Fibroblast of the conjunctiva (primary cell): ENCODE measurements around the gene DBN1.

ENCODE experiments used
- DNase-seq: peaks from one replicate; pipeline ENCODE4 v3.0.0-alpha.2; 2010; ENCODE audit warnings: low read depth

DBN1 gene

GRCh38 chr5:177472460-177473442, 683 bp downstream of the DBN1 start:
- DNase-seq, result no peak

DNA sequence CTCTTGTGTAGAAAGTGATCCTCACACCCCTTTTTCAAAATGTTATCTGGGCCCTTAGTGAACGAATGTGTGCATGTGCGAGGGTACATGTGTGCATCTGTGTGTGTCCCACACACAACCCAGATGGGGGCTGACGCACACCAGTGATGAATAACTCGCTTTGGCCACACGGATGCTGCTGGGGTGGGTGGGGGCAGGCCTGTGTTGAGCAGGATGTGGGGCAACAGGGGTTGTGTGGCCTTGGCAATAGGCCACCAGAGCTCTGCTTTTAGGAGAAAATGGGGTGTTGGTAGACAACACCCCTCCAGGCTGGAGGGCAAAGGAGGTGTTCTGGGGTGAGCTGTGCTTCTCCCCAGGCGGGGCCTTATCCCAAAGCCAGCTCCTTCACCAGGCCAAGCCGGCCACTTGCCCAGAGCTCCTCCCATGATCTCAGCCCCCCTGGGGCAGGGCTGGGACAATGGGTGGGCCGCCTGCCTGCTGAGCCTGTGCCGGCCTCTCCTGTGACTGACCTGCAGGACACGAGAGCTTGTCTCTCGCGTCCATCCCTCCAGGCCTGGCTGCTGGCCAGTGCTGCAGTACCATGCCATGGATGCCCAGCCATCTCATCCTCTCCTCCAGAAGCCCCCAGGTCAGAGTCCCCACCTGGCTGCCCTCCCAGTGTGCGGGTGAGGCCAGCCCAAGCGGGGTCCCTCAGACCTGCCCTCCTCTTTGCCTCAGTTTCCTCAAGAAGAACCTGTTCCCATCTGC, 1.7 kb downstream of the DBN1 start:
- no peak for DNase-seq

DNA sequence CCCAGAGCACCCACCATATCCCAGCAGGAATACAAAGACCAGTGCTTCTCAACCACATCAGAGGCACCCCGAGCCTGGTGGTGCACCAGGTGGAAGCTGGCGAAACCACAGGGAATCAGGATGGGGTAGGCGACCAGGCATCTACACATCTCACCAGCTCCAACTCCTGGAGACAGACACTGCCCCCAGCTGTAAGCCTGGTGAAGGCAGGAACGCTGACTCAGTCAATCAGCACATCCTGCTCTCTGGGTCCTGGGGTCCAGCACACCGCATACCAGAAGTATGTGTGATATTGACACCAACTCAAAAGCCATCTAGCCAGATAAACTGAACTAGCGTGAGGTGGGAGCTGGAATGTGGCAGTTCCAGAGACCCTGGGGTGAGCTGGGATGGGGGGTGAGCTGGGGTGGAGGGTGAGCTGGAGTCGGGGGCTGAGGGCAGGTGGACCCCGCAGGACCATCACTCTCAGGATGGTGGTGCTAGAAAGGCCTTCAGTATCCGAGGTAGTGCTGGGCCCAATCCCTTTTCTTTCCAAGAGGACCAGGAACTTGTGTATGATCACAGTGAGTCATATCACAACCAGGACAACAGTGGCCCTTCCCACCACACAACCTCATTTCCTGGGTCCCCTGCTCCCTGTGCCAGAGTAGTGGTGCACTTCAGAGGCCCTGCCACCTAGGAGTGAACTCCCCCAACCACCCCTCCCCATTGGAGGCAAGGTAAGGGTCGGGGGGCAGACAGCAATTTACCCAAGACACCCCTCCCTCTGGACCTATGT, 2.5 kb downstream of the DBN1 start:
- no peak for DNase-seq

GRCh38 chr5:177469750-177470525, 3.5 kb downstream of the DBN1 start:
- no peak for DNase-seq

DNA sequence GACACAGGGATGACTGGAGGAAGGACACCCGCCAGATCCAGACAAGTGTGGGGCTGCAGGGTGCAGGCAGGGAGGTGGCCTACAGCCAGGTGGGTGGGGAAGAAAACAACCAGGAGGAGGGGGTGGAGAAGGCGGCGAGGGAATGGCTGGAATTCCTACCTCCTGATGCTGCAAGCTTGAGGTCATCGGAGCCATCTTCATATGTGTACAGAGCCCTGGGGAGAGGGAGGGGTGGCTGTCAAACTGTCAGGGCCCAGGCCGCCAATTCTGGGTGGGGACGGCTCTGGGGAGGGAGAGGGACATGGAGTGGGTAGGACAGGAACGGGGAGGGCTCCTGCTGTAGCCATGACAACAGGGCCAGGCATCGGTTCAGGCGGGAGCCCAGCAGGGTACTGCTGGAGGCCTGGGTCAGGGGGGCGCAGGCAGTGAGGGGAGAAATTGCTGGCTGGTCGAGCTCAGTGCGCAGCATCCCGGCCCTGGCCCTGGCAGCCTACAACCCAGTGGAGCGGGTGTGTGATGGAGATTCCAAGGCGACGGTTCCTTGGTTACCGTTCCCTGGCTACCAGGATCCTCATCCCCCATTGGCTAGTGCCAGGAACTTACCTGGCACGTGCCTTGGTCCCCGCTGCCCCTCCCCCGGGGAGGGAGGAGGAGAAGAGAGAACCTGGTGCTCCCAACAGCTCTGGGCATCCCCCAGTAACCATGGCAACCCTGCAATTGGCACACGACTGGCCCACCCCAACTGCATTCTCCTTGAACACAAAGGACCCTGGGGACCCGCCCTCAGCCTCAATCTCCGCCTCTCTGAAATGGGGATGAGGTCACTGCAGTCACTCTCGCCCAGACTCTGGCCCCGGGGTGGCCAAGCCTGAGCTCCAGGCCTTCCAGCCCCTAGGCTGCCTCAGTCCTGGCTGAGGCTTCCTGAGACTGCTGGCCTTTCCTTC, 4.5 kb downstream of the DBN1 start:
- no peak for DNase-seq

- no peak for DNase-seq
Measured at GRCh38 chr5:177468329-177468684, 5.1 kb downstream of the DBN1 start.

DNA sequence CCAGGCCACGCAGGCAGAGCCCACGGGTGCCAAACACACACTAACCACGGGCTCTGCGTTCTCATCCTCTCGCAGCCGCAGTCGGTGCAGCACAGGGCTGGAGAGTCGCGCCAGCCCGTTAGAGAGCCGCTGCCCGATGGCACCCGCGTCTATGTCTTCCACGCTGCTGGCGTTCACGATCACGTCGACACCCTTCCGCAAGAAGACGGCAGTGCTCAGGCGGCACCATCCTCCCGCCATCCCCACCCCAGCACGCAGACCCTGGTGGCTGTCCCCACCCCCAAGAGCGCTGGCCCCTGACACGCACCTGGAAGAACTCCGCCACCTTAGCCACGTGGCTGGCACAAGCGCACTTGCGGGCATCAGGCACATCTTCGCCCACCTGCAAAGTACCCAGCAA, 6.0 kb downstream of the DBN1 start:
- DNase-seq, result no peak

GRCh38 chr5:177466861-177467260, 6.6 kb downstream of the DBN1 start:
- DNase-seq, result no peak

DNA sequence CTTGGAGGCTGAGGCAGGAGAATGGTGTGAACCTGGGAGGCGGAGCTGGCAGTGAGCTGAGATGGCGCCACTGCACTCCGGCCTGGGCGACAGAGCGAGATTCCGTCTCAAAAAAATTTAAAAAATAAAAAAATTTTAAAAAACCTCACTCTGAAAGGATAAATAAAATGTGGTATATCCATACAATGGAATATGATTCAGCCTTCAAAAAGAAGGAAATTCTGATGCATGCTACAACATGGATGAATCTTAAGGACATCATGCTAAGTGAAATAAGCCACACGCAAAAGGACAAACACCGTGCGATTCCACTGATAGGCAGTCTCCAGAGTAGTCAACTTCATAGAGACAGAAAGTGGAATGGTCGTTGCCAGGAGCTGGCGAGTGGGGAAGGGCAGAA, 8.4 kb downstream of the DBN1 start:
- no peak for DNase-seq

GRCh38 chr5:177462021-177462670, 11.3 kb downstream of the DBN1 start:
- no peak for DNase-seq

DNA sequence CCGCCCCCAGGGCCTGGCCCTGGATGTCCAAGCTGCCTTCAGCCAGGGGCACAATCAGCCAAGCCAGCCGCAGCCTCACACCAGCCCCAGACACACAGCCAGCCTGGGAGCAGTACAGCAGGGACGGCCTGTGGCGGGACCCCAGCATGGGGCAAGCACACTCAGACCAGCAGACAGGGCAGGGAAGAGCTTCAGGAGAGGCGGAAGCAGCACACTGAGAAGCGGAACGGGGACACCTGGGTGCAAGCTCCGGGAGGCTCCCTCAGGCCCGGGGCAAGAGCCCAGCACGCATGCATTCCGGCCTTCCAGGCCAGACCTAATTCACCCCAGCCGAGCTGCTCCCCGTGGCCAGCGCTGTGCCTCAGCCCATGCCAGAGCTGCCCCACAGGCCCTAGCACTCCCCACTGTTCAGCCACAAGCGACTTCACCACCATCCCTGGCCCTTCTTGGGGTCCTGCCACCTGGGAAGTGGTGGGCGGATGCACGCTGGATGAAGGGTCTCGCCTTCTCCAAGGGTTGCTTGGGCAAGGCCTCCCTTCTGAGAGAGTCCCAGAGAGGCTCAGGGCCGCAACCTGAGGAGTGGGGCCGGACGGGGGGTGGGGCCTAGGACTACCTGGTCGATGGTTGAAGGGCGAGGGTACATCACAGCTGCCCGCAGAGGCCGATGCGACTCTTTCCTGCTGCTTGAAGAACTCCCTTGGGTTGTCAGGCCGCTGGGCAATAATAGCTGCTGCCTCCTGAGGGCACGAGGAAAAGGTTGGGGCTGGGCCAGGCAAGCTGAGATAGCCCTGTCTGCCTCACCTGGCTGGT, 13.4 kb downstream of the DBN1 start:
- no peak for DNase-seq

DNA sequence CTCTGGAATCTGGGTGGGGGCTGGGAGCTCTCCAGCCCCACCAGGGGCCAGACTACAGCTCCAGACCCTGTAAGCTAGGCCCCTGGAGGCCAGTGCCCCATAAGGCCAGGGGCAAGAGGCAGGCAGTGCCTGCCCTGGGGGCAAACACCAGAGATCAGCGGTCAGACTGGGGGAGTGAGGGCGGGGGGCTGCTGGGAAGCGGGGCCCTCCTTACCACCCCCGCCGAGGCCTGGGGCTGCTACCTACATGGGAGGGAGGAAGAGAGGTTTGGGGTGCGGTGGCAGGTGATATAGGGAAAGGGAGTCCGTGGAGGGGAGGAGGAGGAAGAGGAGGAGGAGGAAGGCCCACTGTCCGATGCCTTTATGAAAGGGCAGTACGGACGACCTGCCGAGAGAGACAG, 14.1 kb downstream of the DBN1 start:
- DNase-seq, result no peak

- DNase-seq, result no peak
Measured at GRCh38 chr5:177458912-177459350, 14.5 kb downstream of the DBN1 start.

- no peak for DNase-seq
Measured at GRCh38 chr5:177457852-177458681, 15.4 kb downstream of the DBN1 start.

DNA sequence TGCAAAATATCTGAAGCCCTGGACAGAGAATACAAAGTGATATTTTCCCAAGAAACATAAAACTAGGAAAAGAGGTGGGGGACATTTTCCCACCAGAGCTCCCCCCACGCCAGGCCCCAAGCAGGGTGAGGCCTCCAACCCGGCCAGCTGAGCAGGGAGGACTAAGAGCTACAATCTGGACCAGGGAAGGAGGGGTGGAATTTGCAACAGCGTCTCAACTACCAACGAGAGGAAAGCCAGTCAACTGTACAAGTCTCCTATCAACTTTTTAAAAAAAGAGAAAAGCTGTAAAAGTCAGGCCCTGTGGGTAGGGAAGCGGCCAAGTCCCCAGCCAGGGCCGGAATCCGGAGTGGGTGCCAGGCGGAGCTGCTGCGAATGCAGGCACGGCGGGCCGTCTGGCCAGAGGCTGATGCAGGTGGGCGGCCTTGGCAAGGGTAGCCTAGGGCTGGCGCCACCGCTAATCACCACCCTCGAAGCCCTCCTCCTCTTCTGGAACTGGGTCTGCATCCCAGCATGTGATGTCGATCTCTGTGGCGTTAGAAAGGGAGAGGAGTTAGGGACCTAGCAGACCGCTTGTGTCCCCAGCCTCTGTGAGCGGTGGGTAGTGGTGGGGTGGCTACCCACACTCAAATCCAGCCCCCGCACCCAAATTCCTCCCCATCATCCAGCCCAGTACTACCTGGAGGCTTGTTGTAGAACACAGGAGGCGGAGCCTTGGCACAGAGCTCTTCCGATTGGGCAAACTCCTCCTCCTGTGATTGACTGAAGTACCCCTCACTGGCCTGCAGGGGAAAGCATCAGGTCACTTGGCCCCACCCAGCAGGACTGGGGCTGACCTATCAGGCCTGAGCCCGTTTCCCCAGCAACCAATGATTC, 16.2 kb downstream of the DBN1 start:
- DNase-seq, result peak; percentile 98

DNA sequence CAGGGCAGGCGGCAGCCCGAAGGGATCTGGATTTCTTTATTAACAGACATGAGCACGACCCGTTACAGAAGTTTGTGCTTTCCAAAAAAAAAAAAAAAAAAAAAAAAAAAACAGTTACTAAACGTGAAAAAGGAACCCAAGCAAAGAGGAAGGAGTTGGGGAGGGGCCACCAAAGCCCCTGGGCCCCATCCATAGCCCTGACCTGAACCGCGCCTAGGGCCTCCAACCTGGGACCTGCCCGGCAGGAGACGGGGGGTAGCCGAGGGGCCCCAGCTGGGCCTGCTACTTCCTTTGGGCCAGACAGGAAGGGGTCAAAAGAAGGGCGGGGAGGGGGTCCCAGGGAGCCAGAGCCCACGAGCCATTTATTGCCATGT, 16.9 kb downstream of the DBN1 start:
- DNase-seq, result no peak
